Nucleus accumbens (tissue), 56 donors: ENCODE measurements around the gene KCNH8.

Experiments used
- DNase-seq, 56 donors: peaks; one replicate each; lab custom pipeline; 2025; lab: John Stamatoyannopoulos, UW

The KCNH8 gene

GRCh38 chr3:19574268-19574667, 426.0 kb downstream of the KCNH8 start:
- DNase-seq, result no peak

- no peak for DNase-seq
Measured at GRCh38 chr3:19576343-19576742, 428.0 kb downstream of the KCNH8 start.
